Ecto neural progenitor cell (in vitro differentiated cells): ENCODE results near the gene ASAH2B.

Experiments
- DNase-seq: peaks from one replicate; pipeline ENCODE4 v3.0.0-alpha.2; 2018; ENCODE audit warnings: low spot score

Gene ASAH2B

GRCh38 chr10:50798297-50798696 lies 58.6 kb downstream of the ASAH2B start:
- no peak for DNase-seq

- DNase-seq = no peak
These were observed 59.9 kb downstream of the ASAH2B start for GRCh38 chr10:50799595-50799994.

GRCh38 chr10:50805981-50806622 lies 66.4 kb downstream of the ASAH2B start:
- DNase-seq = no peak

- no peak for DNase-seq
These were observed 68.4 kb downstream of the ASAH2B start for GRCh38 chr10:50807851-50808776.
